ENCODE measurements around the gene TMTC2.

GRCh38 chr12:83086023-83086422 is 399.3 kb downstream of the TMTC2 start:
- TF ChIP-seq USF2 (IDR thresholded peaks at IDR 0.05; ENCODE audit: borderline replicate concordance, low read depth, low read length) (no peak), CTCF (IDR thresholded peaks at IDR 0.05 in 2 of 3, conservative IDR thresholded peaks at IDR 0.05 in 1 of 3; ENCODE audit: control insufficient read depth in 2 of 3, extremely low read depth in 1 of 3, insufficient read depth in 1 of 3, low read depth in 3 of 3, low read length in 3 of 3) (no peak), NR2C2 (IDR thresholded peaks at IDR 0.05; ENCODE audit: borderline replicate concordance, control insufficient read depth, insufficient read length, low read depth) (no peak), HDGF (IDR thresholded peaks at IDR 0.05) (no peak), POLR2A (IDR thresholded peaks at IDR 0.05; ENCODE audit: low read depth, low read length) (no peak), ZNF274 (IDR thresholded peaks at IDR 0.05; ENCODE audit: insufficient read depth, insufficient read length) (no peak), ZNF687 (IDR thresholded peaks at IDR 0.05) (no peak), EZH2 (IDR thresholded peaks at IDR 0.05; ENCODE audit: borderline replicate concordance, control insufficient read depth, low read depth, low read length) (no peak), MEF2A (IDR thresholded peaks at IDR 0.05; ENCODE audit: insufficient read depth, low read depth, low read length) (no peak), MXI1 (IDR thresholded peaks at IDR 0.05; ENCODE audit: low read depth, low read length) (no peak)

Data from GM12878 (cell line).